Vagina (tissue), 2 donors: Measurements from ENCODE around the gene CHRNA7.

Source experiments
- CTCF ChIP-seq, 3 experiments: fragments of 450-650 bp in 2 of 3; fragments of 200-600 bp in 1 of 3; sonication (generic) in 1 of 3; IDR thresholded peaks; one replicate each; pipeline ENCODE4 v1.5.1; 2017 to 2019; ENCODE audit warnings: antibody characterized with exemption in 3 of 3, mild to moderate bottlenecking in 2 of 3, moderate library complexity in 2 of 3
- POLR2A ChIP-seq, 2 donors: fragments of 450-650 bp; IDR thresholded peaks; one replicate each; pipeline ENCODE4 v1.6.1; 2017; ENCODE audit warnings: antibody characterized with exemption in 2 of 2, mild to moderate bottlenecking in 2 of 2, moderate library complexity in 2 of 2

- no peak for TF ChIP-seq POLR2A (IDR thresholded peaks at IDR 0.05)
- no peak for TF ChIP-seq CTCF (IDR thresholded peaks at IDR 0.05)
These were observed 44.7 kb upstream of the CHRNA7 start for GRCh38 chr15:31985607-31986006.
